ENCODE measurements around the gene LIMA1.
"Not testable (repeated sequence)": the region's sequence is repeated elsewhere in the genome, so short reads cannot be mapped to it uniquely, and the experiment has no call there.

The LIMA1 gene

DNA sequence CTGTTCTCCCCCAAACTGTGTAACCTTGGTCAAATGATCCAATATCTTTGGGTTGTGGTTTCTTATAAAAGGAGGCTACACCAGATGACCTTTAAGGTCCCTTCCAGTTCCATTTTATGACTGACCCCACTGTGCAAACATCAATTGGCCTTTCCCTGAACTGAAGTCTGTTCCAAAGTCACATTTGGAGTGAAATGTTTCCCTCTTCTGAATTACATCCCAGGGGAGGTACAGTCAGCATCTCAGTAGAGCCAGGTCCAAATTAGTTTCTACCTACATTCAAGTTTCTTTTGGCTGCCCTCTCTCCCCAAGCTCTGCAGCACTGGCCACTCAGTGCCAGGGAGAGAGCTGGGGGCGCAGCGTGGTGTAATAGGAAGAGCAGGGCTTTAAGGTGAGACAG lies 34.4 kb downstream of the LIMA1 start:
- in situ Hi-C loops (cut with MboI; ENCODE audit: low sequenced_read_pairs): no loop called here

DNA sequence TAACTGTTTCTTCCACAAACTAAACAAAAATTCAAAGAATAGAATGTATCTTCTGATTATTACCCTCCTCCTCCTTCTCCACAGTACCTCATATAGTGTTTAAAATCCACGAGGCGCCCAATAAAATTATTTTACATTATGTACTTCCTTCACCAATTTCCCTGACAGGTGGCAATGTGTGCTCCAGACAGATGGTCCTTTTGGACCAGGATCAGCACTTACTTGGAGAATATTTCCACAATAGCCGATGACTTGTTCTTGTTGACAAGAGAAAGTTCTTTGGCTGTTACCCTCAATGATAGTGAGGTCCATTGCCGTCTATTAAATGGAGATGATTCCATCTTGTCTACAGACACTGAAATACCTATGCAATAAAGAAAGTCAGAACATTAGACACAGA lies 34.9 kb downstream of the LIMA1 start:
- in situ Hi-C loops (cut with MboI; ENCODE audit: low sequenced_read_pairs): no loop called here

DNA sequence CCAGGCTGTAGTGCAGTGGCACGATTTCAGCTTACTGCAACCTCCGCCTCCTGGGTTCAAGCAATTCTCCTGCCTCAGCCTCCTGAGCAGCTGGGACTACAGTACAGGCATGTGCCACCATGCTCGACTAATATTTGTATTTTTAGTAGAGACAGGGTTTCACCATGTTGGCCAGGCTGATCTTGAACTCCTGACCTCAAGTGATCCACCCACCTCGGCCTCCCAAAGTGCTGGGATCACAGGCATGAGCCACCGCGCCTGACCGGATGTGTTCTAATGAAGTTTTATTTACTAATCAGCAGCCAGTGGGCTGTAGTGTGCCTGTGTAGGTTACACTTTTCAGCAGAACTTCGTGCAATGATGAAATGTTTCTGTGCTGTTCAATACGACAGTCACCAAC lies 35.7 kb downstream of the LIMA1 start:
- in situ Hi-C loops (cut with MboI; ENCODE audit: low sequenced_read_pairs): not testable (repeated sequence)

DNA sequence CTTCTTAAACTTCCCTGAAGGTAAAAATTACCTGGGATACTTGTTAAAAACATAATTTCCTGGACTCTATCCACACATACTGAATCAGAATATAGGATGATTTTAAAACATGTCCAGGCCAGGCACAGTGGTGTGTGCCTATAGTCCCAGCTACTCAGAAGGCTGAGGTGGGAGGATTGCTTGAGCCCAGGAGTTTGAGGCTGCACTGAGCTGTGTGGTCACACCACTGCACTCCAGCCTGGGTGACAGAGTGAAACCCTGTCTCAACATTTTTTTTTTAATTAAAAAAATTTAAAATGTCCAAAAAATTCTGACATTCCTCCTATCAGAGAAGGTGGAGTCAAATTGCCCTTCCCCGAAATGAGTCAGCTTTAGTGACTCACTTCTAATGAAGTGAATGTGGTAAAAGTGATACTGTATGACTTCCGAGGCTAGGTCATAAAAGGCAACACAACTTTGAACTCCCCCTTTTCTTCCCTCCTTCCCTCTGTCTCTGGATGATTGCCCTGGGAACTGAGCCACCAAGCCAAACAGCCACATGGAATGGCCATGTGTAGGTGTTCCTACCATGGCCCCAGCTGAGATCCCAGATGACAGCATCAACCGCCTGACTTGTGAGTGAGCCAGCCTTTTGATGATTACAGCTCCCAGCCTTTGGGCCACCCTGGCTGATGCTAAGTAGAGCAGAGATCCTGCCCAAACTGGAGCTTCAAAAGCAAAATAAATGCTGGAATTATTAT lies 36.3 kb downstream of the LIMA1 start:
- in situ Hi-C loops (cut with MboI; ENCODE audit: low sequenced_read_pairs): no loop called here

DNA sequence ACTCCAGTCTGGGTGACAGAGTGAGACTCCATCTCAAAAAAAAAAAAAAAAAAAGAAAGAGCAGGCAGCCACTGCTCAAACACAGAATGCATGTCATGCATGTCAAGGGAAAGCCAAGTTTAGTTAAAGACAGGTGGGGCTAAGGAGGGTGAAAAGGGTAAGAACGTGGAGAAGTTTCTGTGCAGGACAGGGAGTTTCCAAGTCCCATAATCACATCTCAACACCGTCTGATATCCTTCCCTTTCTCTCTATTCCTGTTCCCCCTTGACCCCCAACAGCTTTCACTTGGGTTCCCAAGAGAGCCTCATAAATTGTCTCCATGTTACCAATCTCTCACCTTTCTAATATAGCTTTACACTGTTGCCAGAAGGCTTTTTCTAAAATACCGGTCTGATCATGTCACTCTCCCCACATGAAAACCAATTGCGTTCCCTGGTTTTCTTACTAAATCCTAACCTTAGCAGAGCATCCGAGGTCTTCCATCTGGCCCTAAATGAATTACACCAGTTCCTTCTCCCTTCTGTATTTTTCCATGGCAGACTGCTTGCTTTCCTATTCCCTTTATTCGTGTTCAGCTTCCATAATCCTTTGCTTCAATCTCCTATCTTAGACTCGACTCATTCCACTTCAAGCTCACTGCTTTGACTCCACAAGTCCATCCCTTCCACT lies 37.0 kb downstream of the LIMA1 start:
- in situ Hi-C loops (cut with MboI; ENCODE audit: low sequenced_read_pairs): no loop called here

DNA sequence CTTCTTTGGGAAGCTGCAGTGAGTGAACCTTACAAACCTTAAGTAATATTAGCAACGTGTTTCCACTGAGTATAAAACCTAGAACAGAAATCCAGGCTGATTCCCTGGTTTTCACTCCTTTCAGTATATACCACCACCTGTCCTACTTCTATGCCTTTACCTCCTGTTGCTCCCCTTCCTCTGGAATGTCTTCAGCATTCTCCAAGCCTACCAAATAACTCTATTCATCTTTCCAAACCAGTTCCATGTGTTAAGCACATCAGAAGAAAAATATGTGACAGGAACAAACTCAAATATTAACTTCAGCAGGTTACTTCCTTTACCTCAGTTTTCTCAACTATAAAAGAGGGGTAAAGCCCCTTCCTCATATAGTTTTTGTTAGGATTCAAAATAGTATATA lies 39.8 kb downstream of the LIMA1 start:
- in situ Hi-C loops (cut with MboI; ENCODE audit: low sequenced_read_pairs): no loop called here

DNA sequence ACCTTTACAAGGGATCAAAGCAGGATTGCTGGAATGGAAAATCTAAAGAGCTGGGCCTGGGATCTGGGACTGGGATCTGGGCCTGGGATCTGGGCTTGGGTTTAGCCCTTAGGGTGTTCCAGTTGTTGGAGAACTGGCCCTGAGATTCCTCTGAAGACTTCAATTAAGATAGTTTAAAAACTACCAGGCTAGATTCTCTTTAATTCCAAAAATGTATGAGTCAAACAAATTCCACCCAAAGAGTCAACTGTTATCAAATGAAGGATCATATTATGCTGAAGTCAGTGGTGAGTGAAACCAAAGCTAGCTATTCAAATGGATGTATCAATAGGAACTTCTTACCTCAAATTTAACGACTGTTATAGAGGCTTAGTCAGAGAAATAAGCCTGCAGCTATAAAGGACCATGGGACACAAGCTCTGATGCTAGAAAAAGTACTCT lies 40.5 kb downstream of the LIMA1 start:
- in situ Hi-C loops (cut with MboI; ENCODE audit: low sequenced_read_pairs): no loop called here

DNA sequence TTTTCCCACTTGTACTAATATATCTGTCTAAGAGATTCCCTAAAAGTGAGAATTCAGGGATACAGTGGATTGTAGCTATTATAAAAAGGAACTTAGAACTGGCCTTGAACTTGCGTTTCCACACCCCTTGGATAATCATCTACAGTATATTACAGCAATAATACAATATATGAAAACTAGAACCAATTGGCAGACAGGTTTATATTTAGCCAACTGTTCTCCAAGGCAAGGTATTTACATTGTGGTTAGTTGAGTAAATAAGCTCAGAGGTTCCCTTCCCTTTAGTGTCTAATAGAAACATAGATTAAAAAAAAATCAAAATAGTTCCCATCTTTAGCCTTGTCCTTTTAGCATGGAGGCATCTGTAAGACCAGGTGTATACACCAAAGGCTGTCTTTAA lies 42.1 kb downstream of the LIMA1 start:
- in situ Hi-C loops (cut with MboI; ENCODE audit: low sequenced_read_pairs): no loop called here

DNA sequence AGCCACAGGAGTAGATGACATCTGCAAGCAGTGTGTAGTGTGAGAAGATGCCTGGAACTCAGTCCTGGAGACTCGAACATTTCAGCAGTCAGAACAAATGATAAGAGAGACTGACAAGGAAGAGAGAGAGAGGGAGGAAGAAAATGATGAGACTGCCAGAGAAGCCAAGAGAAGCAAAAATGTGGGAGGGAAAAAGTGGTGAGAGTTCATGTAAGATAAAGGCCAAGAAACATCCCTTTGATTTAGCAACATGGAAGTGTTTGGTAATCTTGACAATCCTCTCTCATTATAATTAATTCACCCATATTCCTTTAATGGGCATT lies 42.6 kb downstream of the LIMA1 start:
- in situ Hi-C loops (cut with MboI; ENCODE audit: low sequenced_read_pairs): no loop called here

DNA sequence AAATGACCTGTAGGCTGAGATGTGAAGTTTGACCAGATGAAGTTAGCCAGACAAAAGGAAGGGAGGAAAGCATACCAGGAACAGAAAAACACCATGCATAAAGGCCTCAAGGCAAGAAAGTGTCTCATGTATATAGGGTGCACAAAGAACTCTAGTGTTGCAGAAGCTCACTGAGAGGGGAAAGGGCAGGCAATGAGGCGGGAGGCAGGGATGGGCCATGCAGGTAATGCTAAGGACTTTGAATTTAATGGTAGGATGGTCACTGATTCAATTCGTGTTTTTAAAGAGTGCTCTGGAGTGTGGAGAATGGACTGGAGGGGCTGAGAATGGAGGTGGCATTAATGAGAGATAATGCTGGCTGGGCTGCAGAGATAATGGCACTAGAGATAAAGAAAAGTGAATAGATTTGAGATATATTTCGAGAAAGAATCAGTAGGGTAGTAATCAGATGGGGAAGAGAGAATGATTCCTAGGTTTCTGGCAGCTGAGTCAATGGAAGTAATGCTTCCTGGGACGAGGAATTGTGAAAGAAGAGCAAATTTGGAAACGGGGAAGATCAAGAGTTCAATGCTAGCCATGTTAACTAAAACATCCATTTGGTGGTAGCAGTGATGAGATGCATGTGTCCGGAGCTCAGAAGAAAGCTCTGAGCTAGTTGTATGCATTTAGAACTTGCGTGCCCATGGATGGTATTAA lies 43.1 kb downstream of the LIMA1 start:
- in situ Hi-C loops (cut with MboI; ENCODE audit: low sequenced_read_pairs): no loop called here

DNA sequence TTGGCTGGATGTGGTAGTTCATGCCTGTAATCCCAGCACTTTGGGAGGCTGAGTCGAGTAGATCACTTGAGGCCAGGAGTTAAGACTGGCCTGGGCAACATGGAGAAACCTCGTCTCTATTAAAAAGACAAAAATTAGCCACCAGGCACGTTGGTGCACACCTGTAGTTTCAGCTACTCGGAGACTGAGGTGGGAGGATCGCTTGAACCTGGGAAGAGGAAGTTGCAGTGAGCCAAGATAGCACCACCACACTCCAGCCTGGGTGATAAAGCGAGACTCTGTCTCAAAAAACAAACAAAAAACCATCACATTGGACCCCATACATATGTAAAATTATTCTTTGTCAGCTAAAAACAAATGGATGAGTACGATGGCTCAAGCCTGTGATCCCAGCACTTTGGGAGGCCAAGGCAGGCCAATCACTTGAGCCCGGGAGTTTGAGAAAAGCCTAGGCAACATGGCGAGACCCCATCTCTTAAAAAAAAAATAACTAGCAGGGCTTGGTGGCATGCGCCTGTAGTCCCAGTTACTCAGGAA lies 43.9 kb downstream of the LIMA1 start:
- in situ Hi-C loops (cut with MboI; ENCODE audit: low sequenced_read_pairs): no loop called here

DNA sequence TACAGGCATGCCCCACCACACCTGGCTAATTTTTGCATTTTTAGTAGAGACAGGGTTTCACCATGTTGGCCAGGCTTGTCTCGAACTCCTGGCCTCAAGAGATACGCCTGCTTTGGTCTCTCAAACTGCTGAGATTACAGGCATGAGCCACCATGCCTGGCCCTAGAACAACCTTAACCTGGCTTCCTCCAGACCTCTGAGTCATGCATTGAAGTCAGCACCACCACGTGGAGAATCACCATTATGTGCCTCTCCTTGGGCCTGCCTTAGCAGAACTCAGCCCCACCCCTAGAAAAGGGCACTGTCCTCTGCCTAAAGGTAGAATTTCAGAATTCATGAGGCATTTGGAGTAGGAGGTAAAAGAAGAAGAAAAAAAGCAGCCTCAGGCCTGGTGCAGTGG lies 49.0 kb downstream of the LIMA1 start:
- in situ Hi-C loops (cut with MboI; ENCODE audit: low sequenced_read_pairs): no loop called here

DNA sequence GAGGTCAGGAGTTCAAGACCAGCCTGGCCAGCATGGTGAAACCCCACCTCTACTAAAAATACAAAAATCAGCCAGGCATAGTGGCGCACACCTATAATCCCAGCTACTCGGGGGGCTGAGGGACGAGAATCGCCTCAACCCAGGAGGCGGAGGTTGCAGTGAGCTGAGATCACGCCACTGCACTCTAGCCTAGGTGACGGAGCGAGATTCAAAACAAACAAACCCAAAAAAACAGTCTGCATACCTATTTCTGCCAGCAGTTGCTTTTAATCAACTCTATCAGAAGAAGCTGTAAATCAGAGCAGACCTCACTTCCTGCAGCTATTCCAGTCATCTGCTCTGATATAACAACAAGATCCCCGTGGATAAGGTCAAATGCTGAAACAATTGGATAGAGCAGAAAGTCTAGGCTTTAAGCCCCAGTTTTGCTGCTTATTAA lies 50.5 kb downstream of the LIMA1 start:
- in situ Hi-C loops (cut with MboI; ENCODE audit: low sequenced_read_pairs): no loop called here

DNA sequence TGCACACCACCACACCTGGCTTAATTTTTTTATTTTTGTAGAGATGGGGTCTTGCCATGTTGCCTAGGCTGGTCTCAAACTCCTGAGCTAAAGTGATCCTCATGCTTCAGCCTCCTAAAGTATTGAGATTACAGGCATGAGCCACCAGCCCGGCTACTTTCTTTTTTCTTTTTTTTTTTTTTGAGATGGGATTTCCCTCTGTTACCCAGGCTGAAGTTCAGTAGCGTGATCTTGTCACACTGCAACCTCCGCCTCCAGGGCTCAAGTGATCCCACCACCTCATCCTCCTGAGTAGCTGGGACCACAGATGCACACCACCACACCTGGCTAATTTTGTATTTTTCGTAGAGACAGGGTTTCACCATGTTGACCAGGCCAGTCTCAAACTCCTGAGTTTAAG lies 51.1 kb downstream of the LIMA1 start:
- in situ Hi-C loops (cut with MboI; ENCODE audit: low sequenced_read_pairs): no loop called here

DNA sequence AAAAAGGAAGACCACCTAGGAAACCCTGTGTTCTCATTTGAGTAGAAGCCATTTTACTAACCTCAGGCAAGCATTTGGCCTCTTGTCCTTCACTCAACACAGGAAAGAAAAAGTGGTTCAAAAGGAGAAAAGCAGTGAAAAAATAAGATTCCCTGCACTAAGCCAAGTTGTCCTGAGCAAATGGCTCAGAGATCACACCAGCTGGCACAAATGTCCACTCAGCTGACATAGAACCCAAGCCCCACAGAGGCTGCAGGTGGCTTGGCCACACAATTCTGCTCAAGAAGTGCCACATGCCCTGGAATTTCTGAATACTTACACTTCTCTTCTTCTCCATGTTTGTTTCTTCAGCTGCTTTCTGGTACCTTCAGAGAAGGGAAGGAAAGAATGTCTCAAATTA lies 52.0 kb downstream of the LIMA1 start:
- in situ Hi-C loops (cut with MboI; ENCODE audit: low sequenced_read_pairs): no loop called here

DNA sequence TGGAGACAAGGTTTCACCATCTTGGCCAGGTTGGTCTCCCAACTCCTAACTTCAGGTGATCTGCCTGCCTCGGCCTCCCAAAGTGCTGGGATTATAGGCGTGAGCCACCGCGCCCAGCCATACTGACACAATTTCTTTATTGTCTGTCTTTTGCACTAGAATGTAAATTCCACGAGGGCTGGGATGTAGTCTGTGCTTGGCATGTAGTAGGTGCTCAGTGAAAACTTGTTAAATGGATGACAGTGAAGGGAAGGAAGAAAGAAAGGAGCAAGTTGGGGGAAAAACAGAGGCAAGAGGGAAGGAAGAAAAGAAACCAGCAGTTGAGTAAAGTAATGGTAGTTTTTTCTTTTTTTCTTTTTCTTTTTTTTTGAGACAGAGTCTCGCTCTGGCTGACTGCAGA lies 53.1 kb downstream of the LIMA1 start:
- in situ Hi-C loops (cut with MboI; ENCODE audit: low sequenced_read_pairs): no loop called here

DNA sequence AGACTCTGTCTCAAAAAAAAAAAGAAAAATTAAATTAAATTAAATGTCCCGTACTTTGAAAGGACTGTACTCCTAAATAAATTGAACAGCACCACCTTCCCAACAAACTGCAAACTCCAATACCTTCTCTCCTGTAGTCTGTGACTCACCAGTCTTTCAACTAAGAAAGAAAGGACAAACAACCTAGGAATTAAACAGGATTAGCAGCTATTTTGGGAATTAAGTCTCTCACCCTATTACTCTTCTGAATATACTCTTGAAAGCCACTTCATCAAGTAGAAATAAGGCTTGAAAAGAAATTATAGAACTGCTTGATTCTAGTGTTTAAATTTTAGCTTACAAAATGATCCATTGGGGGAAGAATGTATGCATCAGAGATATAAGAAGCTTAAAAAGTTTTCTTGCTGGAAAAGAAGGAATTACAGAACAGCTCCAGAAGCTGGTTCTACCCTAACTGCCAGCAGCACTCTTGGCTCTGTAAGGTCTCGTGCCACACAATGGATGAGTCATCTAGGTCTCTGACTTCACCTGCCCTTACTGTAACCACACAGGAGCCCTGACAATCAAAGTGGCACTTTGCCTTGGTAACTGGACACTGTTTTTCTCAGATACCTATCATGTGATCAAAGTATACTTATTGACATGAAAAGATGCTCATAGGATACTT lies 59.2 kb downstream of the LIMA1 start:
- in situ Hi-C loops (cut with MboI; ENCODE audit: low sequenced_read_pairs): no loop called here

DNA sequence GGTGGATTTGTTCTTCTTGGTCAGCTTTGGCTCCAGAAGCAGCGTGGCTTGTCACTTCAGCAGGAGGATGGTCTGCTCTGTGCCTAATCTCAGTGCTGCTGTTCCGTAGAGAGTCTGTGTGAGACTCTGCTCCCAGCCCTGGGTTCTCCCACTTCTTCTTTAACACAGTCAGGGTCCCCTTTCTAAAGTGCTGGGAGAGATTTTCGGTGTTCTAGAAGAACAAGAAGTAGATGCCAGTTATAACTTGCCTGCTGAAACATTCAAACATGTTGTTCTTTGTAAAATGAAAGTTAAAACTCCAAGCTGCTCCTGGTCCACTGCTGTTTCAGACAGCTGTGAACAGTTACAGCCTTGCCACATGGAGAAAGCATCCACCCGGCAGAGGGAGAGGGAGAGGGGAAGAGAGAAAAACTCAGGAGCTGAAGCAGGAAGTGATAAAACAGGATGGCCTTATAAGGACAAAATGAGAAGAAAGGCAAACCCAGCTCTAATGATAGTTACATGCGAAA lies 61.0 kb downstream of the LIMA1 start:
- in situ Hi-C loops (cut with MboI; ENCODE audit: low sequenced_read_pairs): no loop called here

DNA sequence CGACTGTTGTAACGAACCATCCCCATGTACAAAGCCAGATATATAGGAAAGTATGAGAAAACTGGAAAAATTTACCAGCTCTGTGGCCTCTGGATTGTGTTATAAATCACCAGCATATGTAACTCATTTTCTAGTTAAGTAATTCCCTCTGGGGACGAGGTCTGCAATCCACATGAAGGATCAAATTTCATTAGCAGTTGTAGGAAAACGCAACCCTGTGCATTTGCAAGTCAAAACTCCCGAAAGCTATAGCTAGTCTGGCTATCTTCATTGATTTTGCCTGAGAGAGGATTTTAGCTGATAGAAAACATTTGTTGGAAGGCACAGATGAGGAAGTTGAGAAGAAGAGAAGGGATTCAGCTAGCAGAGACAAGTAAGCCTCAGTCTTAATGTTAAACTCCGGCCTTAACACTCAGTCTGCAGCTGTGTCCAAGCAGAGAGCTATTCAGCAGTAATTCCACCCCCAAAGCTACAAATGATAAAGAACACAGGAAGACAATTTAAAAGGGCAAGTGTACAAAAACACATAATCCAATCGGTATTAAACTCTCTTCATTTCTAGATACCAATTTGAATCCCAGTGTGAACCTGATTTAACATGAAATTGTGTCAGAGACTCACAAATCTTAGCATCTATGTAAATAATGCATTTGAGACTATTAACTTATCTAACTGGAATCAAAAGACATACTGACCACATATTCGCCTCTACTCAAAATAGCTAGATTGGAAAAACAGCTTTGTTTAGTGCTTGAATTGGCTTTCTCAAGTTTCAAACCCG lies 61.9 kb downstream of the LIMA1 start:
- in situ Hi-C loops (cut with MboI; ENCODE audit: low sequenced_read_pairs): no loop called here

DNA sequence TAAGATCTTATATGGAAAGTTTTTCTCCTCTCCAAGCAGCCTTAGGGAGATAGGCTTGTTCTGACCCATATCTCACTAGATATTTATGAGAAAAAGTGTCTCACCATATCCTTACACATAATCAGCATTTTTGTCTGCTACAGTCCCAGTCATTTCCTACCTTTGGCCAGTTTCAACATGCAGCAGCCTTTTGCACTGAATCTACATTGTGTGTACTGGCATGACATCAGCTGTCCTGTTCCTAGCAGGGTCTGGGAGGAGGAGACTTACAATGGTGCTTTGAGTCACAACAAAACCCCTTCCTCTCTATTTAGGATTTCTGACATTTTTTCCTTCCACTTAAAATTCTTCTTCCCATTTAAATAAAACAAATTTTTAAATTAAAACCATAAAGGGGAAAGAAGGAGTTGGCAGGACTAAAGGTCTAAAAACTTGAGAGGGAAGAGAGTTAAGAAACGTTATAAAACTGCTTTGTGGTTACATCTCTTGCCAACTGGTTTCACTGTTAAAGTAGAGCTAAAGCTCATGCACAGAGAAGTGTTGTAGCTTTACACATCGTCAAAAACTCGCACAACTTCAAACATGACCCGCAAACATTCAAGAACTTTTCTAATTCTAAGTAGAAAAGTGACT lies 62.8 kb downstream of the LIMA1 start:
- in situ Hi-C loops (cut with MboI; ENCODE audit: low sequenced_read_pairs): no loop called here

Data from HL-60/S4 treated with phorbol 12-myristate 13-acetate at 8.2 ng/mL for 4 days and 3 days (cell line).